ENCODE data around the gene SLC9A7.
A peak's percentile ranks its signal among the peaks of the same experiment; 100 is the strongest.

The SLC9A7 gene

DNA sequence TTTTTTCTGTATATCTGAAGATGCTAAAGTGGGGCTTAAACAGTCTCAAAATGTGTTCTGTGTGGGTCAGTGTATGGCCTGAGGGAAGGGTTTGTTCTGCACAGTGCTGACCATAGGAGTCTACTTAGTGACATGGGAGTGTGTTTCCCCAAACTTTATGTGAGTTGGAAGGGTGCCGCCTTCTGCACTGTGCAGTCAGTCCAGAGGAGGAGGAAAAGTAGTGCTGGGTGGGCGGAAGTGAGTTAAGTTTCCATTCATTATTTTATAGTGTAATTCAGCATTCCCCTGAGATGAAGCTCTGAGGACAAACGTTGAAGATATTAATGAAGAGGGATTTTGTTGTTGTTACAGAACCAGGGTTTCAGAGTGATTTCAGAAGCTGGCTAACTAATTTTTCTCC lies 182.5 kb downstream of the SLC9A7 start:
- H3K27ac ChIP-seq (ENCODE audit: extremely low read depth, low read depth, low read length), result no peak overlapping the region
- POLR2A ChIA-PET, result interaction anchor here (0.7 kb wide), 1 partner anchor 12 kb away, joined by 7 read pairs; no protein-coding TSS in a partner anchor

DNA sequence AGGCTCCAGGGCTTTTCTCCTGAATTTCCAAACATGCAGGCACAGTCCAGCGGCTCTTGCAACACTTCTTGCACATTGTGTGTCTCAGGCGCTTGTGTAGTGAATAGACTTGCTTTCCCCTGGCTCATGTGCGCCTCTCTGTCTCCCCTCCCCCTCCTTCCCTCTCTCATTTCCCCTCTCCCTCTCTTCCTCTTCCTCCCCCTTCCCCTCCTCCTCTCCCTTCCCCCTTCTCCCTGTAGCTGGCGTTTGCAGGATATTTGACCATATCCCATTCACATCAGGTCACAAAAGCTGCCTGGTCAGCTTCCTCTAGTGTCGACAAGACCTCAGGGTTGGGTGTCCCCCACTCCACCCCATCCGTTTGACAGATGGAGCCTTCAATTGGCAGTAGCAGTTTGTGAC lies 182.9 kb downstream of the SLC9A7 start:
- Histone ChIP-seq H3K4me1 (ENCODE audit: control insufficient read depth, insufficient read depth, low read length) (peaks cover 8% of the 10 kb centered on the region; the same call in 1 of the 2 replicates), H3K4me3 (ENCODE audit: low read depth, low read length) (peak overlapping the region; percentile 5), H3K36me3 (ENCODE audit: control insufficient read depth in 2 of 2, insufficient read depth in 1 of 2, low read length in 2 of 2) (no peaks in the 10 kb centered on the region), H3K27ac (ENCODE audit: extremely low read depth, low read depth, low read length) (no peak overlapping the region), H3K9me3 (ENCODE audit: control insufficient read depth, insufficient read depth, low read depth, low read length) (no peaks in the 10 kb centered on the region)
- TF ChIP-seq, protein P1, sequence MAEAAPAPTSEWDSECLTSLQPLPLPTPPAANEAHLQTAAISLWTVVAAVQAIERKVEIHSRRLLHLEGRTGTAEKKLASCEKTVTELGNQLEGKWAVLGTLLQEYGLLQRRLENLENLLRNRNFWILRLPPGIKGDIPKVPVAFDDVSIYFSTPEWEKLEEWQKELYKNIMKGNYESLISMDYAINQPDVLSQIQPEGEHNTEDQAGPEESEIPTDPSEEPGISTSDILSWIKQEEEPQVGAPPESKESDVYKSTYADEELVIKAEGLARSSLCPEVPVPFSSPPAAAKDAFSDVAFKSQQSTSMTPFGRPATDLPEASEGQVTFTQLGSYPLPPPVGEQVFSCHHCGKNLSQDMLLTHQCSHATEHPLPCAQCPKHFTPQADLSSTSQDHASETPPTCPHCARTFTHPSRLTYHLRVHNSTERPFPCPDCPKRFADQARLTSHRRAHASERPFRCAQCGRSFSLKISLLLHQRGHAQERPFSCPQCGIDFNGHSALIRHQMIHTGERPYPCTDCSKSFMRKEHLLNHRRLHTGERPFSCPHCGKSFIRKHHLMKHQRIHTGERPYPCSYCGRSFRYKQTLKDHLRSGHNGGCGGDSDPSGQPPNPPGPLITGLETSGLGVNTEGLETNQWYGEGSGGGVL (tag by site-specific recombination; IDR thresholded peaks at IDR 0.05), result peak; percentile 97
- TF ChIP-seq ZSCAN30 (tag by site-specific recombination; IDR thresholded peaks at IDR 0.05), result no peak
- TF ChIP-seq, protein P2, sequence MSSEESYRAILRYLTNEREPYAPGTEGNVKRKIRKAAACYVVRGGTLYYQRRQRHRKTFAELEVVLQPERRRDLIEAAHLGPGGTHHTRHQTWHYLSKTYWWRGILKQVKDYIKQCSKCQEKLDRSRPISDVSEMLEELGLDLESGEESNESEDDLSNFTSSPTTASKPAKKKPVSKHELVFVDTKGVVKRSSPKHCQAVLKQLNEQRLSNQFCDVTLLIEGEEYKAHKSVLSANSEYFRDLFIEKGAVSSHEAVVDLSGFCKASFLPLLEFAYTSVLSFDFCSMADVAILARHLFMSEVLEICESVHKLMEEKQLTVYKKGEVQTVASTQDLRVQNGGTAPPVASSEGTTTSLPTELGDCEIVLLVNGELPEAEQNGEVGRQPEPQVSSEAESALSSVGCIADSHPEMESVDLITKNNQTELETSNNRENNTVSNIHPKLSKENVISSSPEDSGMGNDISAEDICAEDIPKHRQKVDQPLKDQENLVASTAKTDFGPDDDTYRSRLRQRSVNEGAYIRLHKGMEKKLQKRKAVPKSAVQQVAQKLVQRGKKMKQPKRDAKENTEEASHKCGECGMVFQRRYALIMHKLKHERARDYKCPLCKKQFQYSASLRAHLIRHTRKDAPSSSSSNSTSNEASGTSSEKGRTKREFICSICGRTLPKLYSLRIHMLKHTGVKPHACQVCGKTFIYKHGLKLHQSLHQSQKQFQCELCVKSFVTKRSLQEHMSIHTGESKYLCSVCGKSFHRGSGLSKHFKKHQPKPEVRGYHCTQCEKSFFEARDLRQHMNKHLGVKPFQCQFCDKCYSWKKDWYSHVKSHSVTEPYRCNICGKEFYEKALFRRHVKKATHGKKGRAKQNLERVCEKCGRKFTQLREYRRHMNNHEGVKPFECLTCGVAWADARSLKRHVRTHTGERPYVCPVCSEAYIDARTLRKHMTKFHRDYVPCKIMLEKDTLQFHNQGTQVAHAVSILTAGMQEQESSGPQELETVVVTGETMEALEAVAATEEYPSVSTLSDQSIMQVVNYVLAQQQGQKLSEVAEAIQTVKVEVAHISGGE (tag by site-specific recombination; conservative IDR thresholded peaks at IDR 0.05; ENCODE audit: low read depth), result 0 out of 2 replicates have a peak, but pooled peaks have one; percentile 17
- no peak for TF ChIP-seq ZNF138 (tag by site-specific recombination; IDR thresholded peaks at IDR 0.05; ENCODE audit: borderline replicate concordance)
- no peak for TF ChIP-seq ZFP69B (tag by site-specific recombination; IDR thresholded peaks at IDR 0.05)
- peak; percentile 30; the same call in 1 of the 2 replicates for TF ChIP-seq ZNF335 (tag by site-specific recombination; conservative IDR thresholded peaks at IDR 0.05)
- TF ChIP-seq ZNF366 (tag by site-specific recombination; conservative IDR thresholded peaks at IDR 0.05), result 0 out of 2 replicates have a peak, but pooled peaks have one; percentile 63
- TF ChIP-seq, protein P3, sequence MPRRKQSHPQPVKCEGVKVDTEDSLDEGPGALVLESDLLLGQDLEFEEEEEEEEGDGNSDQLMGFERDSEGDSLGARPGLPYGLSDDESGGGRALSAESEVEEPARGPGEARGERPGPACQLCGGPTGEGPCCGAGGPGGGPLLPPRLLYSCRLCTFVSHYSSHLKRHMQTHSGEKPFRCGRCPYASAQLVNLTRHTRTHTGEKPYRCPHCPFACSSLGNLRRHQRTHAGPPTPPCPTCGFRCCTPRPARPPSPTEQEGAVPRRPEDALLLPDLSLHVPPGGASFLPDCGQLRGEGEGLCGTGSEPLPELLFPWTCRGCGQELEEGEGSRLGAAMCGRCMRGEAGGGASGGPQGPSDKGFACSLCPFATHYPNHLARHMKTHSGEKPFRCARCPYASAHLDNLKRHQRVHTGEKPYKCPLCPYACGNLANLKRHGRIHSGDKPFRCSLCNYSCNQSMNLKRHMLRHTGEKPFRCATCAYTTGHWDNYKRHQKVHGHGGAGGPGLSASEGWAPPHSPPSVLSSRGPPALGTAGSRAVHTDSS (tag by site-specific recombination; IDR thresholded peaks at IDR 0.05), result peak; percentile 68
- no peak for TF ChIP-seq ZNF530 (tag by site-specific recombination; IDR thresholded peaks at IDR 0.05; ENCODE audit: low read depth)
- TF ChIP-seq, protein P4, sequence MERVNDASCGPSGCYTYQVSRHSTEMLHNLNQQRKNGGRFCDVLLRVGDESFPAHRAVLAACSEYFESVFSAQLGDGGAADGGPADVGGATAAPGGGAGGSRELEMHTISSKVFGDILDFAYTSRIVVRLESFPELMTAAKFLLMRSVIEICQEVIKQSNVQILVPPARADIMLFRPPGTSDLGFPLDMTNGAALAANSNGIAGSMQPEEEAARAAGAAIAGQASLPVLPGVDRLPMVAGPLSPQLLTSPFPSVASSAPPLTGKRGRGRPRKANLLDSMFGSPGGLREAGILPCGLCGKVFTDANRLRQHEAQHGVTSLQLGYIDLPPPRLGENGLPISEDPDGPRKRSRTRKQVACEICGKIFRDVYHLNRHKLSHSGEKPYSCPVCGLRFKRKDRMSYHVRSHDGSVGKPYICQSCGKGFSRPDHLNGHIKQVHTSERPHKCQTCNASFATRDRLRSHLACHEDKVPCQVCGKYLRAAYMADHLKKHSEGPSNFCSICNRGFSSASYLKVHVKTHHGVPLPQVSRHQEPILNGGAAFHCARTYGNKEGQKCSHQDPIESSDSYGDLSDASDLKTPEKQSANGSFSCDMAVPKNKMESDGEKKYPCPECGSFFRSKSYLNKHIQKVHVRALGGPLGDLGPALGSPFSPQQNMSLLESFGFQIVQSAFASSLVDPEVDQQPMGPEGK (tag by site-specific recombination; IDR thresholded peaks at IDR 0.05), result peak; percentile 71
- peak; percentile 41; the same call in 1 of the 2 replicates for TF ChIP-seq EGR2 (tag by site-specific recombination; IDR thresholded peaks at IDR 0.05; ENCODE audit: low read depth)
- TF ChIP-seq PRDM1 (tag by site-specific recombination; IDR thresholded peaks at IDR 0.05), result peak; percentile 77; the same call in 1 of the 2 replicates
- POLR2A ChIA-PET, result interaction anchor here (0.7 kb wide), 1 partner anchor 12 kb away, joined by 7 read pairs; no protein-coding TSS in a partner anchor
- CTCF ChIA-PET, result interaction anchor here (1.0 to 1.4 kb wide), 2 partner anchors 15 to 21 kb away, joined by 3 to 4 read pairs; no protein-coding TSS in a partner anchor

More for the DNA sequence above, 182.5 kb downstream of the SLC9A7 start:
- CTCF ChIA-PET, result interaction anchor here (1.0 to 1.4 kb wide), 2 partner anchors 16 to 22 kb away, joined by 3 to 4 read pairs; no protein-coding TSS in a partner anchor
- no peak for TF ChIP-seq ZNF677 (tag by site-specific recombination; IDR thresholded peaks at IDR 0.05)
- TF ChIP-seq ZNF529 (tag by site-specific recombination; IDR thresholded peaks at IDR 0.05; ENCODE audit: insufficient replicate concordance), result no peak
- no peak for TF ChIP-seq OSR2 (tag by site-specific recombination; IDR thresholded peaks at IDR 0.05)
- TF ChIP-seq PRDM6 (tag by site-specific recombination; IDR thresholded peaks at IDR 0.05), result no peak
- no peak for TF ChIP-seq ATF2 (tag by site-specific recombination; IDR thresholded peaks at IDR 0.05; ENCODE audit: low read depth)
- peak; percentile 42; the same call in 1 of the 2 replicates for TF ChIP-seq KLF9 (tag by site-specific recombination; IDR thresholded peaks at IDR 0.05; ENCODE audit: low read depth)
- peak; percentile 9 for TF ChIP-seq ZFHX2 (tag by site-specific recombination; conservative IDR thresholded peaks at IDR 0.05)
- no peaks in the 10 kb centered on the region; a peak in 1 of 3 replicates for H3K36me3 ChIP-seq (ENCODE audit: control insufficient read depth in 2 of 2, insufficient read depth in 1 of 2, low read length in 2 of 2)
- no peak overlapping the region for H3K4me3 ChIP-seq (ENCODE audit: low read depth, low read length)
- peaks cover 8% of the 10 kb centered on the region; the same call in 1 of the 2 replicates for H3K4me1 ChIP-seq (ENCODE audit: control insufficient read depth, insufficient read depth, low read length)
- H3K9me3 ChIP-seq (ENCODE audit: control insufficient read depth, insufficient read depth, low read depth, low read length), result no peaks in the 10 kb centered on the region
